Tibial nerve (tissue), 4 donors: Measurements from ENCODE around the gene ZNF792.

Experiments
- EP300 ChIP-seq, 2 donors: sonication (generic); formaldehyde crosslinking; IDR thresholded peaks; one replicate each; pipeline ENCODE4 v1.6.1; 2017; ENCODE audit warnings: antibody characterized with exemption in 2 of 2, mild to moderate bottlenecking in 1 of 2
- TF ChIP-seq, protein P1 (sequence below), 5 experiments: fragments of 200-600 bp in 3 of 5; fragments of 450-650 bp in 2 of 5; sonication (generic) in 3 of 5; IDR thresholded peaks; one replicate each; pipeline ENCODE4 v1.5.1; 2016 to 2019; ENCODE audit warnings: antibody characterized with exemption in 5 of 5, mild to moderate bottlenecking in 3 of 5, moderate library complexity in 2 of 5

DNA sequence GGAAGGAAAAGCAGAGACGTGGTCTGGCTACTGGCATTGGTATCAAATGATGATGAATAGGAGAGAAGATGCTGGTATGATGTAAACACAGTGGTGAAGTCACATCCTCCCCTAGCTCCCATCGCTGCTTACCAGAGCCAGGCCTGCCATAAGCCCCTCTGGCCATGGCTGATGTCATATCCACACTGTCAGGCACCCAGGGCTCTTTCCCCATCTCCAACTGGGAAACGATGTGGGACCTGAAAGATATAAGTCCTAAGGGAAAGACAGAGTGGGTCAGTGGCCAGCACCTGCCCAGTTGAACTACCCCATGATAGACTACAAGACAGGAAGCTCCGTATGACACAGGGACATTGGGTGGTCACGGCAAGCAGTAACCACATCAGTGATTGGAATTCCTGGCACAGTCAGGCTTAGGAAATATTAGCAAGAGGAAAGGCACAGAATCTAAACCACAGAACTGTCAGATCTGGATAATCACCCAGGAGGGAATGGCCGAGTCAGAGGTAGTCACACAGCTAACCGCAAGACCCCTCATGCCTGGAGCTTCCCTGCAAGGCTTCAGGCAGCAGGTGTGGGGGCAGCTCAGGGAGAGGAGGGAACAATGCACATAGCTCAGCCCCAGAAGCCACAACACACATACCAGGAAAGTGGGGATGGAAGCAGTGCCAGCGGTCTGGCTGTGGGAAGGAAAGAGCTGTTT, 3.8 kb downstream of the ZNF792 start:
- TF ChIP-seq, protein P1, sequence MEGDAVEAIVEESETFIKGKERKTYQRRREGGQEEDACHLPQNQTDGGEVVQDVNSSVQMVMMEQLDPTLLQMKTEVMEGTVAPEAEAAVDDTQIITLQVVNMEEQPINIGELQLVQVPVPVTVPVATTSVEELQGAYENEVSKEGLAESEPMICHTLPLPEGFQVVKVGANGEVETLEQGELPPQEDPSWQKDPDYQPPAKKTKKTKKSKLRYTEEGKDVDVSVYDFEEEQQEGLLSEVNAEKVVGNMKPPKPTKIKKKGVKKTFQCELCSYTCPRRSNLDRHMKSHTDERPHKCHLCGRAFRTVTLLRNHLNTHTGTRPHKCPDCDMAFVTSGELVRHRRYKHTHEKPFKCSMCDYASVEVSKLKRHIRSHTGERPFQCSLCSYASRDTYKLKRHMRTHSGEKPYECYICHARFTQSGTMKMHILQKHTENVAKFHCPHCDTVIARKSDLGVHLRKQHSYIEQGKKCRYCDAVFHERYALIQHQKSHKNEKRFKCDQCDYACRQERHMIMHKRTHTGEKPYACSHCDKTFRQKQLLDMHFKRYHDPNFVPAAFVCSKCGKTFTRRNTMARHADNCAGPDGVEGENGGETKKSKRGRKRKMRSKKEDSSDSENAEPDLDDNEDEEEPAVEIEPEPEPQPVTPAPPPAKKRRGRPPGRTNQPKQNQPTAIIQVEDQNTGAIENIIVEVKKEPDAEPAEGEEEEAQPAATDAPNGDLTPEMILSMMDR (IDR thresholded peaks at IDR 0.05), result no peak
- TF ChIP-seq EP300 (IDR thresholded peaks at IDR 0.05), result no peak
